Stimulated activated CD8-positive, alpha-beta memory T cell treated with anti-CD3 and anti-CD28 coated beads, Interleukin-2, amount 100 ng/mL, for 1 hour (primary cell): ENCODE results near the gene TNIK.

Source experiments
- DNase-seq, 2 donors: peaks; one replicate each; pipeline ENCODE4 v3.0.0-alpha.2; 2020; ENCODE audit warnings: low read depth in 2 of 2

TNIK gene

DNA sequence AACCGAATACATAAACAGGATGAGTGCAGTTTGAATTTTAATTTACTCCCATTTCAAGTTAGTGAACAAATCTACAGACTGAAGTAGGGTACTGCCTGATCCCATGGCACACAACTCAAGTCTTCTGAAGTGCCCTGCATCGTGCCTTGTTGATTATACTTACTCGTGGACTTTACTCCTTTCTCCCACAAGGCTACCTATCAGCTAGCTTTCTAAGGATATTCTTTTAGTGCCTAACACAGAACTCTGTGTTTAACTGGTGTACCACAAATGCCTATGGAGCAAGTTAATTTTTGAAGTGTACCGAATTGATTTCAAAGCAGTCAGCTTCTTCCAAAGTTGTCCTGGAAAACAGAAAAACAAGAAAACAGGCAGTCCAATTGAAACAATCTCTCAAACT lies 119.8 kb downstream of the TNIK start:
- no peak for DNase-seq

DNA sequence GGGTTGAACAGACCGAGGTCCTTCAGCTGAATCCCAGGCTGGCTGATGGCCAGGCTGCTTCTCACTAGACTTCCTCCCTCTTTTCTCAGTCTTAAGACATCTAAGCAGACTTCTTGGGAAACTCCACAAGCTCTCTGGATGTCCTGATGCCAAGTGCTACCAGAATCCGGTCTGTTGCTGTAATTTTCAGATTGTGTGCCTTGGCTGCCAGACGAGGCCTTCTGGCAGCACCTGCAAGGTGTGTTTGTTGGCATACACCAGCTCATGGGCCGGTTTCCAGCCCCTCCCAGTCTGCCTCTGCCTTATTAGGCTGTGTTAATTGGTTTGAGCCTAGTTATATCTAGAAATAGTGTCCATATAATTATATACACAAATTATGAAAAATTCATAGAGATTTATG lies 120.6 kb downstream of the TNIK start:
- DNase-seq: no peak

DNA sequence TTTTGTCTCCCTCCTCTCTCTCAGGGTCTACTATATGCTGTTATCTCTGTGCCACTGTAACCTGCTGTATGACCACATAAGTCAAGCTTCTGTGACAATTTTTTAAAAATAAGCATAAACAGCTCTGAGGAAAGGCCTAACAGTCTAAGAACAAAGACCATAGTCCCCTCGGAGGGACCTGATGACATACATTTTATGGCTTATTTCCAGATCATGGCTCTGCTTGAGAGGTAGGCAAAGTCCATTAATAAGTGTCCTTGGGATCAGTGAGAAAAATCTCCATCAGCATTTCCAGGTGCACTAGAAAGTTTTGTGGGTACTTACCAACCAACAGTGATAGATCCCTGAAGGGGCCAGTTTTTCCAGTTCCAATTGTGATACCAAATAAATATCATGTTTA lies 123.8 kb downstream of the TNIK start:
- no peak for DNase-seq

DNA sequence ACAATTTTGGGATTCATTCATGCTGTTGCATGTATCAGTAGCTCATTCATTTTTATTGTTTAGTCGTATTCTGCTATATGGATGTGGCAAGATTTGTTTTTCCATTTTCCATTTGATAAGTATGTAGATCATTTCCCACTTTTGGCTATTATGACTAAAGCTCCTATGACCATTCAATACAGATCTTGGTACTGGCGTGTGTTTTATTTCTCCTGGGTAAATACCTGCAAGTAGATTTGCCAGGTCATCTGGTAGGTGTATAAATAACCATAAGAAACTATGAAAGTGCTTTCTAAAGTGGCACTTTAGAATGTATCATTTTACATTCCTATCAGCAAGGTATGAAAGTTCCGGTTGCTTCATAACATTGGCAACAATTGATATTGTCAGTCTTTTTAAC lies 124.6 kb downstream of the TNIK start:
- DNase-seq: no peak

DNA sequence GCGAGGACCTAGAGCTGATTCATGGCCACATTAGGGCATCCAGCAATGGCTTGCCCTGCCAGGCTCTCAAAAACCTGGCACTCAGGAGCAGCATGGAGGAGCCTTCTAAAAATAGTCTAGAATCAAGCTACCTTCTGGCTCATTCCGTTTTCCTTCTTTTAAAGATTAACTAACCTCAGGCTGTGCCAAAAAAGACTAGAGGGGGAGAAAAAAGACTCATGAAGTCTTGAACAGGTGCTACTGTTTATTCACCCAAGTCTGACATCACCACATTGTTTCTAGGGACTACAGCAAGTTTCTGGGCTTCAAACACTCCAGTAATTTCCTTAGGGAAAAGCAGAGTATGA lies 125.8 kb downstream of the TNIK start:
- DNase-seq: no peak

DNA sequence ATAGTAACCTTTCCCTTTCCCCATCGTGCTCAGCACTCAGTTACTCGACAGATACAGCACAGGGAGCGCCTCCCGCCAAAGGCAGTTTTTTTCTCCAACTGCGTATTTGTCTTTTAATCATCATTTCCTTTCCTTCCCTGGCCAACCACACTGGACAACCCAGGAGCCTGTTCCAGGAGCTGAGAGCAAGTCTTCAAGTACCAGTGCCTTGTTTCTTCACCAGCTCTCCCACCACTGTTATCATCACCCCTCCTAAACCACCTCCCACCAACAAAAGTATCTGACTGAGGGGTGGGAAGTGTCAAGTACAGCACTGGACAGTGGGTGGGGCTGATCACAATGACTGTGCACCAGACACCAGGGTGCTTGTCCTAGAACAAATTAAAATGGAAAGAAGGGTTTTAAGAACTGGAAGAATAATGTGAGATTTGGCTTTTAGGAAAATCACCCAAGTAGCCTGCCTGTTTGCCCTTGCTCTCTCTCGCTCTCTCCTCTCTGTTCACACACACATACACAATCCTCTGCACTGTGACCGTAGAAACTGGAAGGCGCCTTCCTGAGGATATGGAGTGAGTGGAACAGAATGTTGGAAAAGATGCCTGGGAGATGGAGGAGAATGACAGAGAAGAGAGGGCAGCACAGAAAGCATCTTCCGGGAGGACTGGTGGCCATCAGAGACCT lies 126.3 kb downstream of the TNIK start:
- no peak for DNase-seq

DNA sequence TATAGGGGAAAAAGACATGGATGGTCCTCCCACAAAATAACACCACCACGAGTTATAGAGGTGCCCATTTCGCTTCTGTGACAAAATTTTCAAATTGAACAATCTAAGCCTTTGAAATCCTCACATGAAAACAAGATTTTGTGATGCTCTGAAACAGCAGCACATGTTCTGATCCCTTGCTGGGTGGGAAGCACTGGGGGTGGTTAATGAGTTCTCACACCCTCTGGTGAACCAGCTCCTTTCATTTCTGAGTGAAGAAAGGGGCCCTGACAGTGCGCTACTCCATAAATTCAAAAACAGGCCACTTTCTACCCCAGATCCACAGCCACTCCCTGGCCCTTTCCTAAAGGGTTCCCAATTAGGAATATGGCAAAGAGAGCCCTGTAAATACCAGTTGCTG lies 129.3 kb downstream of the TNIK start:
- no peak for DNase-seq

DNA sequence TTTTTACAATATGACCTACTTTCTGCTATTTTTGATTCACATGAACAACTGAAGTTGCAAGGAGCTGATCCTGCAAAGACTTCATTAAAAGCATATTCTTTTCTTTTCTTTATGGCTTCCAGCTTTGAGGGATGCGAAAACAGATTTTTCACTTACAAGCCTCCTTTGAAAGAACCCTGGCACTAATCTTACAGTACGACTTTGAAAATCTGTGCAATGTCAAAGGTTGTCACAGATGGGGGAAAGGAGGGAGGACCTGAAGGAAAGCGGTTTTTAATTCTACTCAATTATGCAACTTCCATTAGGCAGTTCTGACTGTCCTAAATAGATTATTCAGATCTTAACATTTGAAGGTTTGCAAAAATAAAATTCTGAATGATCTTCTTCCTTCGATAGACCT lies 130.5 kb downstream of the TNIK start:
- no peak for DNase-seq

DNA sequence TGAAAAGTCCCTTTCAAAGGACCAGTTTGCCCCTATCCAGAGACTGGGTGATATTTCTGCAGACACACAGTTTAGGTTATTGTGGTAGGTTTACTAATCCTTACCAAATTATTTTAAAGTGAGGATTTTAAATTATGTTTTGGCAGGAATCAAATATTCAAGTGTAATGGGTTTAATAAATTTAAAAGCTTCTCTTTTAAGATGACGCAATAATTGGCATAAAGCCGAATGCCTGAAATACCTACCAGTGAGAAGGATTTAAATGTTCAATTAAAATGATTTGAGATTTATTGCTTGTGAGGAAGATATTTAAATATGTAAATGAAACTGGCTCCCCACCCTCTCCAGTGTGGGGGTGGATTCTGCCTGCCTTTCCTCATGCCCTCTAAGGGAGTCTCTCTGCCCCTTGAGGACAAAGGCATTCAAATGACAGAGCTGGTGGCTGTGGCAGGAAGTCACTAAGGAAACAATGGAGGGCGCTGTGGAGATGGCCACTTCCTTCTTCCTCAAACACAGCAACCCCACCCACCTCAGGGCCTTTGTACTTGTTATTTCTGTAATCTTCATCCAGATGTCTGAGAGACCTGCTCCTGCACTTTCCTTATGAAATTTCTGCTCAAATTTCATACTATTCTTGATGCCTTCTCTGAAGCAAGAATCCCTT lies 131.7 kb downstream of the TNIK start:
- DNase-seq: peak in 1 of 2 donors; percentile 5

DNA sequence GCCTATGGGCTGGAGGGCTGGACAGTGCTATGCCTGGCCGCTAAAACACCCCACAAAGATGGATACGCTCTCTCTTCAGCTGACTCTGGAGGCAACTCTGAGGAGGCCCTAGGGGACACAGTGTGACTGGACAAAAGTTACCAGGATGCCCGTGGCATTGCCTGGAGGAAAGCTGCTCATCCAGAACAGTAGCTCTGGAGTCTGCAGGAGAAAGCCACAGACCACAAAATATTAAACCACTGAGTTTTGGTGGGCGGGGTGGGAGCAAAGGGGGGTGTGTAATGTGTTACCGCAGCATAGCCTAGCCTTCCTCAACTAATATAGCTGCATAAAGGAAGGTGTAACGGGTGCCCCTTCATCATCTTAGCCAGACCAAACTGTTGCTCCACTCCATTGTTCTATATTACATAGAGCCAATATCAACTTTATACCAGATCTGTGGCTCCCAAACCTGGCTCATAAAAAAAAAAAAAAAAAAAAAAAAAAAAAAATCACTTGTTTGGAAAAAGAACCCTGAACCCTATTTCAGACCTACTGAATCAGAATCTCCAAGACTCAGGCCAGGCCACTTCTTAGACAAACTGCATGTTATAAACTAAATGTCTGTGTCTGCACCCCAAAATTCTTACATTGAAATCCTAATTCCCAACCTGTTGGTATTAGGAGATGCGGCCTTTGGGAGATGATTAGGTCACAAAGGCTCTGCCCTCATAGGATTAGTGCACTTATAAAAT lies 132.6 kb downstream of the TNIK start:
- DNase-seq: no peak

DNA sequence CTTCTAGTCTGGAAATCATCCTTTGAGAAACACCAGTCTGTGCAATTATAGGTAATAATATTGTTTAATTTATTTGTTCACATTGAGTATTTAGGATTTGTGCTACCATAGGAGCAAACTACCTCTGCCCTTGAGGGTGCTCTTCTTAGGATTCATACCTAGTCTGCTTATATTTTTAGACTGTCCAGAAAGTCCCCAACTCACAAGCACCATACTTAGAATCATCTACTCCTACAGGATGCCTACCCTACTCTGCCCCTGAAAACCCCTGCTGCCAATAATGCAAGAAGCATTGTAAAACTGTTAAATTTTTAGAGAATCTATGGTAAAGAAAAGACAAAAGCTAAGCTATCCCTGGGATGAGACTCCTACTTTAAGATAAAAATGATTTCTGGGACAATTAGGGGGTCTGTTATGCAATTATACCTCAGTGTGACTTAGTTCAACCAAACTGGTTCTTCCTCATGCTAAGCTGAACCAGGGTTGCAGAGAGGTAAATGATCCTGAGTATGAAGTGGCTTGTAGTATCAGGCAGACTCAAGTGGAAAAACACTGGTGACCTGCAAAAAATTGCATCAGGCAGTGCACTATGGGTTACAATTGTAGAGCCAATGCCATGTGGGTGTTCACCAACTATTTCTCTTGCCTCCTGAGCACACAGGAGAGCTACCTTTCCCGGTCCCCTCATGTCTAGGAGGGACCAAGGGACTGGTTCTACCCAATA lies 133.3 kb downstream of the TNIK start:
- no peak for DNase-seq

DNA sequence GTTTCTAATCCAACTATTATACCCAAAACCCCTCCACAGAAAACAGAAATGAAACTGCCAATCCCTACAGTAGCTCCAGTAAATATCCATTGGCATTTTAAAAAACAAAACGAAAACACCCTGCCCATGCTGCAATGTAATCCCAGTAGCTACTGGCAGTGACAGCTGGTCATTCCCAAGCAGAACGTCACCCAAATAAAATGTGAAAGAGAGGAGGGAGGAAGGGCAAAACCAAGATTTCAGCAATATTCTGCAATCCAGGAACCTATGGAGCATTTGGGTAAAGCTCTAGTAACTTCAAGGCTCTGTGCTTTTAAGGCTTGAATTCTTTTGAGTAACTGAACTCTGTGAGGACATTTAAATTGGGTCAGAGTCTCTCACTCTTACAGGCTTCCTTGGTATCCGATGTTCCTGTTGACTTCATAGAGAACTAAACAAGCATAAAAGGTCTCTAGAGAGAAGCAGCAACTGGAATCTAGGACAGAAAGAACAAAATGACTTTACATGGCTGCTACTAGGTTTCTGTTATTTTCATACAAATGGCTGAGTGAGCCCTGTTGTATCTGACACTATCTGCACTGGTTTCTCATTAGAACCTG lies 136.2 kb downstream of the TNIK start:
- no peak for DNase-seq

DNA sequence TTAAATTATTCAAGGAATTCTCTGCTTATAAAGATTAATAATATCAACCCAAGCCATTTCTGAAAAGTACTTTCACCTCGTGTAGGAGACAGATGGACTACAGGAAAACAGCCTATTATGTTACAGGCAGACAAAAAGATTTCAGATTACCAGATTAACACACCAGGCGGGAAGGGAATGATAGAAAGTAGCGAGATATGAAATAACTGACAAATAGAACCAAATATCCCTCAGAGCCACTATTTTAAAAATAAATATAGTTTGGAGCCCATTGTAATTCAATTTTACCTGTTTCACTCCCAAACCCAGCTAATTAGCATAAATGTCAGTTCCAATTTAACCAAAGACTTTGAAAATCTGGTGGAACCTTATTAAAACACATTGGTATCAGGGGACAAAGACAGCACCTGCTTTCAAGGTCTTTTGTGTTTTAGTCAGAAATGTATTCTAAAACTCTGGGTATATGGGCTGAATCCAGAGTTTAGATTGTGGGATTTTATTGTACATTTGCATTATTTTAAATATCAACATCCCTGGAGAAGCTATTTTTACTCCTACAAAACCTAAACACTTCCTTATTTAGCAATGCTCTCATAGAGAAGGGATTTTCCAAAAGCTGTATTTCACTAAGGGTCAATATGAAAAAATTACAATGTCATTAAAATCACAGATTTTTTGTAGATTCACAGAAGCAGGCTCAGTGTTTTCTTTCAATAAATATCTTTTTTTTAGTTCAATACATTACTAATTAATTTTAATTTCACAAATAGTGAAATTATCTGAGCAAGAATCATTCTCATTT lies 138.4 kb downstream of the TNIK start:
- DNase-seq: no peak

DNA sequence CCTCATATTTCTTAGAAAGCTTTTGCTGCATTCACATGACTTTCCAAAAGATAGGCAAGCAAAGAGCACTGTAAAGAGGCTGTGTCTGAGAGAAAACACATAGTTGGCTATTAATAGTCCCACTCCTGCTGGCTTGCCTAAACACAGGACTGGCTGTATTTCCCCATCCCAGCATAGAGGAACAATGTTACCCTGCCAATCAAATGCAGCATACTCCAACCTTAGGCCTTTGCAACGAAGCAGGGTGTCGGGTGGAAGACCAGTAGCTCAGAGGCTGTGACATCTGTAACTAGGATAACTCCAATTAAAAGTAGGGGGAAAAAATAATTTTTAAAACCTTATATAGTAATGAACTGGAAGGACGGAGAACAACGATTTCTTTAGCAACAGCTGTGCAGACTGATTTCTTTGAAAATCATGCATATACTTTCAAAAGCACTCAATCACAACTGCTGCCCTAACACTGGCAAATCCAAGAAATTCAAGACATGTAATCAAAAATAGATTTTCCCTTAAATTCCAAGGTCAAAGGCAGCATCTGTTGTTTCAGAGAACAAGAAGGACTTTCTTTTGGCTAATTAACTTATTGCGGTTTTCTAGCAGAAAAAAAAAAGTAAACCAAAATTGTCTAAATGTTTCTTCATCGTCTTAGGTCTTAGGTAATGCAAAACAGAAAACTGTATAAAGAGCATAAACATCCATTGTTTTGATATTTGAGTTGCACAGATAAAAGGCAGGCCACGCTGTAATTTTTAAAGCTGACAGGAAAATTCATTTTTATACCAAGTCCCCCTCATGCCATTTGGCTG lies 139.3 kb downstream of the TNIK start:
- DNase-seq: no peak

DNA sequence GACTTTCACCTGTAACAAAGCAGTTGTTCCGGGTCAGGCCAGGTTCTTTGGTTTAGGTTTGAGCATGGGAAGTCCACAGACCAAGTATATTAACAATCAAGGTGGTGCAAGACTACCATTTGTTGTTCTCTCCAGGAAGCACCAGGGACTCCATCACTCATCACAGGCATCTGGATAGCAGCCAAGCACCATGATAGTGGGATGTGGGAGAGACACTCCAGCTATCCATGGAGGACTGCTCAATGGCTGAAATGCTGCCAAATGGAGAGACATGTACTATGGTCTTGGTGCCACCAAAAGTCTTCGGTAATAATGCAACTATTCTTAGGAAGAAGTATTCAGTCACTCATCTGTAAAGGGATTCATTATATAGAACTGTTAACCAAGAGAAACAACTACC lies 143.0 kb downstream of the TNIK start:
- no peak for DNase-seq

DNA sequence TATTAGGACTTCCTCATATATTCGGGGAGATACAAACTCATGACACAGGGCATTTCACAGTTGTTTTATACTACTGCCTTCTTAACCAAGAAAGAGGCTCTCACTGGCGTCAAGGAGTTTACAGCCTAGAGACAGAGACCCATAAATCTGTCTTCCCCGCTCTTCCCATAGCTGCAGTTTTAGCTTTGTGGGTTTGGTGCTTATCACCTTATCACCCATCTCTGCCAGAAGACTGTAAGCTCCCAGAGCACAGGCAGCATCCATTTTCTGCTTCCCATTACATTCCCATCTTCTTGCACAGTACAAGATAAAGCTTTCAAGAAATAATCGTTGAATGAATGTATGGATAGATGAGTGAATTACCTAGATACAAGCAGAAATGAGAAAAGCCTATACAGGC lies 144.3 kb downstream of the TNIK start:
- DNase-seq: no peak

DNA sequence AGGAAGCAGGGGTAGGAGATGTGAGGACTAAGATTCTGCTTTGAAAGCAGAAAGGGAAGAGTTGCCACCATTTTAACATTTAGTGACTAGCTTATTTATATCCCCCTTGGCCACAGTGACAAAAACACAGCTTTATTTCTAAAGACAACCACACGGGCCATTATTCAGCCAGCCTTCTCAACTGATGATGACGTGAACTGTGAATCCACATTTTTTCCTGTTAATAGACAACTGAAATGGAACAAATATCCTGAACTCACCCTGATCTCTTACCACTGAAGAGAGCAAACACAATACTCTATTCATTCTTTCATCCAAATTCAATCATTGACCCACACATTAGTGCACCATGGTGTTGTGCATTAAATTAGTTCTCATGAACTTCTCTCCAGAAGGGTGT lies 145.1 kb downstream of the TNIK start:
- no peak for DNase-seq

DNA sequence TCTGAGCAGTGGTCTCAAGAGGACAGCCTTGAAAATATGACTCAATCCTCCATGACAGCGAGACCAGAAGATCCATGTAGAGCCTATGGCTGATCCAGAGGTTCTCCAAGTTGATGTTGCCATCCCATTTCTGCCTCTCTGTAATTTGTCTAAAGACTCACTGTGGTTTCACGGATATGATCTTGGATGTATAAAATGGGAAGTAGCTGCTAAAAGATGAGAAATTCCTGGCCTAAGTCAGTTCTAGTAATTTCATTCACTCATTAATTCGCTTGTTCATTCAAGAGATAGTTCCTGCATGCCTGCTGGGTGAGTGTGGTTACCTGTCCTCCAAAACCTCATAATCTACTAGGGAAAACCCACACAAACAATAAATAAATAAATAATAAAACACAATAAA lies 145.9 kb downstream of the TNIK start:
- no peak for DNase-seq

DNA sequence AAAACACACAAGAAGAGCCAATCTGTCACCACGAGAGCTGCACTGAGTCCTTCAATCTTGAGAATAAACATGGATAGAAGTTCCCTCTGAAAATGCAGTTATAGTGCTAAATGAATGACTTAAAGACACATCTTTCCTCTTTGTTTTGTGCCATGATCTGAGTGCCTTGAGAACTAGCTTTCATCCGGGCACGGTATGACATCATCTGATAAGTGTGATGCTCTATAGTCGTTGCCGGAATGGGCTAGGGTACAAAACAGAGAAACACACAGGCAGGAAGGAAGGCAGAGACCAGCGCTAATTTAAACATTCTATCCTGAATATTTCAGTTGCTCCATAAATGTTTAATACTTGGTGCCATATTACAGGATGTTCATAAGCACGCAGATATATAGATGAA lies 146.5 kb downstream of the TNIK start:
- no peak for DNase-seq

DNA sequence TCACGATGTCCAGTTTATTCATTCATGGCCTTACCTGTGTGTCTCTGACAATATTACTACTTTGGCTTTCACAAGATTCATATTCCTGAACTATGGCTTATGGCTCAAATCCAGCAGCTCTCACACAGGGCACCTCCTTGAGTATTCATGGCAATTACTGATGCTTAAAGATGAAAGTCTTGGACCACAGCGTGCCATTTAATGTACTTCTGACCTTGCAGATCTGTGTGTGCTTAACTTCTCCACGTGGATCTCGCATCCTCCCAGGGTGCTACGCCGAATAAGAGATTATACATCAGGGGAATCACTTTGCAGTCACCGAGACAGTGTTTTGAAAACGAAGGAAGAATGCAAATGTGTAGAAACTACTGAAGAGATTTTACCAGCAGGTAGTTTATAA lies 147.5 kb downstream of the TNIK start:
- no peak for DNase-seq

DNA sequence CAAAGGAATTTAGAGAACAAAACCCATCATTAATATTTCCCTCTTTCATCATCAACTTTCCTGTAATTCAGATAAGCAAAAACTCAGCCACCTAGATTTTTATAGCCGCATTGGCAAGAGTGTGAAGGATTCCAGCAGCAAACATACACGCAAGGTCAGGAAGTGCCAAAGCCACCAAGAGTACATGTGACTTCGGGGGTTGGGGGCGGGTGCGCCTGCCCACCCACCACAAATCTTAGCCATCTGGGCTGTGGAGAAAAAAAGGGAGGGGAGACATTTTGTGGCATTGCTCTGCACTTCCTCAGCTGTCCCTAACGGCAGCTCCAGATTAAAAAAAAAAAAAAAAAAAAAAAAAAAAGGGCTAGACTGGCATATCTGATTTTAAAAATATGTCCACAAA lies 148.4 kb downstream of the TNIK start:
- DNase-seq: no peak
